HUES48 (cell line): ENCODE data around the gene SARNP.

Experiments
- H3K27ac ChIP-seq: one replicate; pipeline ENCODE4 v1.7.0; 2013; ENCODE audit warnings: low read depth, low read length, inconsistent platforms
- H3K27me3 ChIP-seq: 2 replicates; pipeline ENCODE4 v1.6.1; 2013; ENCODE audit warnings: mild to moderate bottlenecking, low read length; ENCODE audit not compliant: control insufficient read depth, insufficient read depth
- H3K36me3 ChIP-seq: 2 replicates; pipeline ENCODE4 v1.6.1; 2013; ENCODE audit warnings: low read length; ENCODE audit not compliant: control insufficient read depth, insufficient read depth
- H3K4me1 ChIP-seq: 2 replicates; pipeline ENCODE4 v1.6.1; 2013; ENCODE audit warnings: mild to moderate bottlenecking, low read length; ENCODE audit not compliant: control insufficient read depth, insufficient read depth
- H3K4me3 ChIP-seq: 2 replicates; pipeline ENCODE4 v1.5.1; 2013; ENCODE audit warnings: mild to moderate bottlenecking, low read depth, low read length
- H3K9ac ChIP-seq: 2 replicates; pipeline ENCODE4 v1.6.1; 2013; ENCODE audit warnings: mild to moderate bottlenecking, low read depth, low read length, moderate library complexity
- H3K9me3 ChIP-seq: 2 replicates; pipeline ENCODE4 v1.6.1; 2013; ENCODE audit warnings: low read length; ENCODE audit not compliant: control insufficient read depth, insufficient read depth

Gene SARNP

DNA sequence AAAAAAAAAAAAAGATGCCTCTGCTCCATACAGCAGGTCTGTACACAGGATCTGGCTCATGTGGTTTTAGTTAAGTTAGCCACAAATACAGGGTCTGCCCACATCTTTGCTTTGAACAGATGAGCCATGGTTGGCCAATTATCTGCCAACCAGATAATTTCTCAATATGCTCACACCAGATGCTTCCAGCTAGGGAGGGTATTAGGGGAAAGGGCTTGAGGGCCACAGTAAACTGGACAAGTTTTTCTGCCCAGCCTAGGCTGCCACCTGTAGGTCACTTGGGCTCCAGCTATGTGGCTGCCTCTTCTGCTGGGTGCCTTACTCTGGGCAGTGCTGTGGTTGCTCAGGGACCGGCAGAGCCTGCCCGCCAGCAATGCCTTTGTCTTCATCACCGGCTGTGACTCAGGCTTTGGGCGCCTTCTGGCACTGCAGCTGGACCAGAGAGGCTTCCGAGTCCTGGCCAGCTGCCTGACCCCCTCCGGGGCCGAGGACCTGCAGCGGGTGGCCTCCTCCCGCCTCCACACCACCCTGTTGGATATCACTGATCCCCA, 96.6 kb downstream of the SARNP start:
- peaks cover 21% of the 10 kb centered on the region for H3K4me1 ChIP-seq
- H3K9ac ChIP-seq, result no peak overlapping the region
- H3K4me3 ChIP-seq, result no peak overlapping the region
- H3K36me3 ChIP-seq, result peaks cover 30% of the 10 kb centered on the region
- H3K27me3 ChIP-seq, result no peaks in the 10 kb centered on the region
- no peaks in the 10 kb centered on the region for H3K9me3 ChIP-seq
- H3K27ac ChIP-seq, result peak overlapping the region; percentile 58

DNA sequence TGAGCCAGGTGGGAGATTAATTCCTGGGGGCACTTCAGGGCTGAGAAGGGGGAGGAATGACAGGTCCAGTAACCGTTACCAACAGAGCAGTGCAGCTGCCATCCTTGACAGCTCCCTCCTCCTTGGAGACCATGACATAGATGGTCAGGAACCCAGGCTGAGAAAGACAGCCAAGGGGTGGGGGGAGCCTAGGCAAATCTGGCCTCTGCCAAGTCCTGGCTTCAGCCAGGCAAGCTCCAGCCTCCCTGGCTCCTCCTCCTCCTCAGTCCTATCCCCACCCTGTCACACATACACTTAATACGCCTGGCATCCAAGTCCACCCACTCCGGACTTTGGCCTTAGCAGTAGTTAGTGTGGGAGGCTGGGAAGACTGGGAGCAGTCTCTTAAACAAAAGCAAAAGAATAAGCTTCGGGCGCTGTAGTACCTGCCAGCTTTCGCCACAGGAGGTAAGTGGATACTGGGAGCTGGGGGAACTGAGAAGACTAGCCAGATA, 97.4 kb downstream of the SARNP start, which contains the start of gene RDH5:
TSS of gene RDH5 (plus strand) at position 323 of the 494 bp plus-strand sequence. CDS start 792 bp downstream, outside the sequence.
- Histone ChIP-seq H3K27me3 (no peaks in the 10 kb centered on the region), H3K27ac (peak within 1 kb of the TSS; percentile 58), H3K36me3 (peaks cover 21% of the 10 kb centered on the region), H3K9ac (no peak within 1 kb of the TSS), H3K9me3 (no peaks in the 10 kb centered on the region), H3K4me1 (peaks cover 21% of the 10 kb centered on the region), H3K4me3 (no peak within 1 kb of the TSS)

DNA sequence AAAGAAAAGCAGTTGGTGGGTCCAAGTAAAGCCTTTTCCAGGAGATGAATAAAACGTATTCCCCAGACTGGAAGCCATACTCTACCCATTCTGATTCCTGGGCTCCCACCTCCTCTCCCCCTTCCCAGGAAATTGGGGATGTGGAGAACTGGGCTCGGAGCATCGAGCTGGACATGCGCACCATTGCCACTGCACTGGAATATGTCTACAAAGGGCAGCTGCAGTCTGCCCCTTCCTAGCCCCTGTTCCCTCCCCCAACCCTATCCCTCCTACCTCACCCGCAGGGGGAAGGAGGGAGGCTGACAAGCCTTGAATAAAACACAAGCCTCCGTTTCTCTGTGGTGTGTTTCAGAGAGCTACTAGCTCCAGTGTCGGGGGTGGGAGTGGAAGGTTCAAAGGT, 98.2 kb downstream of the SARNP start:
- Histone ChIP-seq H3K9me3 (no peaks in the 10 kb centered on the region), H3K27me3 (no peaks in the 10 kb centered on the region), H3K27ac (no peak overlapping the region), H3K9ac (no peak overlapping the region), H3K4me1 (peaks cover 21% of the 10 kb centered on the region), H3K4me3 (no peak overlapping the region), H3K36me3 (peaks cover 15% of the 10 kb centered on the region)

DNA sequence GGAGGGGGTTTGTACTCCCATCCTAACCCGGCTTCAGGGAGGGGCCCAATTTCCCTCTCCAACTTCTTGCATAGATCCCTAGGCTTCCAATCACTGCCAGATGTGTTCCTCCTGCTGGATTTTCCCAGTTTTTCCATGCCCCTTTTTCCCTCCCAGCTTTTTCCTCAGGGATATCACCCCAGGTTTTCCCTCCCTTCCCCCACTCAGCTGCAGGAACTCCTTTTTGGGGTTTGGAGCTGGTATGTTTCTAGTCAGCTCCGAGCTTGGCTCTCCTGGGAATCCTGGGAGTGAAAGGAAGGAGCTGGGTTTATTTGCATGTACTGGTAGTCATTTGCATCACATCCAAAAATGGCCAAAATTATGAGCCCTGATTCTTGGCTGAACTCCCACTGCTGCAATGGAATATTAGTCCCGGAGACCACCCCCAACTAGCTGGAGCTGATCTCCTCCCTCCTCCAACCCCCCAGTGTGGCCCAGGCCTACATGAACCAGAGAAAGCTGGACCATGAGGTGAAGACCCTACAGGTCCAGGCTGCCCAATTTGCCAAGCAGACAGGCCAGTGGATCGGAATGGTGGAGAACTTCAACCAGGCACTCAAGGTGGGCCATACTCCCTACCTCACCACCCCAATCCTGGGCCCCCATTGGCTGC, 98.8 kb downstream of the SARNP start:
- no peaks in the 10 kb centered on the region for H3K9me3 ChIP-seq
- peaks cover 9% of the 10 kb centered on the region for H3K36me3 ChIP-seq
- no peaks in the 10 kb centered on the region for H3K27me3 ChIP-seq
- H3K9ac ChIP-seq, result no peak overlapping the region; the same call in 1 of the 2 replicates
- H3K4me3 ChIP-seq, result peak overlapping the region; percentile 41; the same call in 1 of the 2 replicates
- H3K27ac ChIP-seq, result peak overlapping the region; percentile 99
- peaks cover 21% of the 10 kb centered on the region for H3K4me1 ChIP-seq

DNA sequence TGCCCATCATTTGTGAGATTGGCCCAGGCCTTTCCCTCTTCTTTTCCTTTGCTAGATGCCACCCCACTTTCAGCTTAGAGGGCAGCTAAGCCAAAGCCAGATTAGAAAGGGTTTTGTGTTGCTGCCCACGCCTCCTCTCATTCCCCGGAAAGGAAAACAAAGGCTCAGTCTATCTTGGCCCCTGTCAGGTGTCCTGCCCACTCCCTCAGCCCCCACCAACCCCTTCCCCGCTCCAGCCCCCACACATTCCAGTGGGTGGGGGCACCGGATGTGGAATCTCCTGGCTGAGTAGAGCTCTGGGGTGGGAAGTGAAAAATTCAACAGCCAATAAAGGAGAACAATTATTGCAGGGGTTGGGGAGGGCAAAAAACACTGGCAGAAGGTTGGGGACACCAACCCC, 99.5 kb downstream of the SARNP start:
- no peaks in the 10 kb centered on the region for H3K27me3 ChIP-seq
- H3K9ac ChIP-seq, result no peak overlapping the region; the same call in 1 of the 2 replicates
- no peaks in the 10 kb centered on the region for H3K9me3 ChIP-seq
- H3K36me3 ChIP-seq, result peaks cover 3% of the 10 kb centered on the region; the same call in 1 of the 2 replicates
- peaks cover 21% of the 10 kb centered on the region for H3K4me1 ChIP-seq
- peak overlapping the region; percentile 94 for H3K4me3 ChIP-seq
- peak overlapping the region; percentile 99 for H3K27ac ChIP-seq

DNA sequence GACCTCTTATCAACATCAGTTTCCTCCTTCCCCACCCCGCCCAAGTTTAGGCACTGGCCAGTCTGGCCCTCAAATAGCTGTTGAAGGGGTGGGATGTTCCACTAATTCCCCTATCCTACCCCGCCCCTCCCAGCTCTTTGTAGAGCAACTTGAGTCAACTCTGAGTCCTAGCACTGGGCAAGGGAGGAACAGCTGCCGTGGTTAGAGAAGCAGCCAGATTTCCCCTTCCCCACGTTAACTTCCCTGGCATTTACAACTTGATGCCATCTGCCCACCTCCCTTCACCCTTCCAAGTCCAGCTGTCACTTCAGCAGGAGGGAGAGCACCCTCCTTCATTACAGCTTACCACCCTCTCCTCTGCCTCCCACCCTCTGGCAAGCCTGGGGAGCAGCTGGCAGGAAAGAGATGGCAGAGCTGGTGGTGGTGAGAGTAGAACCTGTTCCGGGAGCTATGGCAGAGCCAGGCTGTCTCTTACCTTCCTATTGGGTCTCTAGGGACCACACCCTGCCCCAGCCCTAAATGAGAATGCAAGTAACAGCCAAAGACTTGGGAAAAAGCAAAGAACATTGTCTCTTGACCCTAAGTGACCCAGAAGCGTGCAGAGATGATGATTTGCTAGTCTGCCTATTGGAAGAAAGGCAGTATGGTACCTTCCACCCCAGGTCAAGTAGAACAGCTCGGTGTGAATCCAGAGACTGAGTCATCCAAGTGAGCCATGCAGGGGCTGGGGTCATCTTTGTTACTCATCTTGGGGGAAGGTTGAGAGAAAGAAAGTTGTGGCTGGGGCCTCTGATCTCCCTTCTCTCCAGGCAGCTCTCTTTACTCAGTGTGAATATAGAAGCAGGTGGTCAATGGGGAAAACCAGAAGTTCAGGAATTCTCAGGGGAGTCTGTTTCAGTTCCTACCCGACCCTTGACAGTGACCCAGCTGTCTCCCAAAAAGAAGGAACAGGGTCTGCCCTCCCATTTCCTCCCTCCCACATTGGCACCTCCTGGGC, 100.2 kb downstream of the SARNP start:
- H3K27ac ChIP-seq, result peak overlapping the region; percentile 99
- H3K4me1 ChIP-seq, result peaks cover 21% of the 10 kb centered on the region
- H3K9me3 ChIP-seq, result no peaks in the 10 kb centered on the region
- H3K27me3 ChIP-seq, result peaks cover 4% of the 10 kb centered on the region; the same call in 1 of the 2 replicates
- H3K9ac ChIP-seq, result no peak overlapping the region
- peak overlapping the region; percentile 94 for H3K4me3 ChIP-seq
- H3K36me3 ChIP-seq, result no peaks in the 10 kb centered on the region

DNA sequence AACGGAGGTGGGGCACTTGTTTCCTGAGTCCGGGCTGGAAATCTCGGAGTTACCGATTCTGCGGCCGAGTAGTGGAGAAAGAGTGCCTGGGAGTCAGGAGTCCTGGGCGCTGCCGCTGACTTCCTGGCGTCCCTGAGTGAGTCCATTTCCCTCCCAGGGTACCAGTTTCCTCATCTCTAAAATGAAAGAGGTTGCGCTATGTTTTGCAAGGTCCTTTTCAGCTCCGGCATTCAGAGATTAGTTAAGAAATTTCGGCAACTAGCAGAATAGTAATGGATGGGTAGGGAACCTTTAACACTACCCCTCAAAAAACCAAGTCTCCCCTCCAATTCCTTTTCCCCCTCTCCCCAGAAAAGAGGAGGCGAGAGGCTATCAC, 101.0 kb downstream of the SARNP start:
- peak overlapping the region; percentile 94 for H3K4me3 ChIP-seq
- H3K9me3 ChIP-seq, result no peaks in the 10 kb centered on the region
- H3K4me1 ChIP-seq, result peaks cover 21% of the 10 kb centered on the region
- no peaks in the 10 kb centered on the region for H3K36me3 ChIP-seq
- no peak overlapping the region; the same call in 1 of the 2 replicates for H3K9ac ChIP-seq
- peaks cover 10% of the 10 kb centered on the region for H3K27me3 ChIP-seq
- H3K27ac ChIP-seq, result peak overlapping the region; percentile 99

DNA sequence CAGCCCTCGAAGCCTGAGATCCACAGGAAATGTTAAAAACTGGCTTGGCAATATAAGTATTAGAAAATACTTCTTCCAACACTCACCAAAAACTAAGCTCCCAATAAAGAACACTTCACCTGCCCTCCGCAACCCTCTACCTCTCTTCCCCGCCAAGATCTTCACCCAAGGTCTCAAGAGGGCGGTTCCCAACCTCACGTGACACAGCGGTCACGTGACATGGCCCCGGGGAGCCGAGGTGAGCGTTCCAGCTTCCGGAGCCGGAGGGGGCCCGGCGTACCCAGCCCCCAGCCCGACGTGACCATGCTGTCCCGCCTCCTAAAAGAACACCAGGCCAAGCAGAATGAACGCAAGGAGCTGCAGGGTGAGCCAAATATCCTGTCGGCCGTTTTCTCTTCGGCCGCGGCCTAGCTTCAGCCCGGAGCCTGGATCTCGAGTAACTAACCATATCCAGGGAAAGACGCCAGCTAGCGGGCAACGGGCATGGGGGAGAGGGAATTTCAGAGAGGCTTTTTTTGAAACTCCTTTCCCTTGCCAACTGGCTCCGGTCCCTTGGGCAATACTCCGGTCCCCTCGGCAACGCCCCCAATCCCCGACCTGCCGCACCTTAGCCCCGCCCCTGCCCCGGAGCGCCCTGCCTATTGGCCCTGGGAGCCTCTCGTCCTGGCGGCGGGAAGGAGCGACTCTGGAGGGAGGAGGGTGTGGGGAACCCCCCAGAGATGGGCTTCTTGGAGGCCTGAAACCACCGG, 101.5 kb downstream of the SARNP start, which contains the start of gene BLOC1S1:
TSS of gene BLOC1S1 (plus strand) at position 214 of the 749 bp plus-strand sequence. CDS start at position 220, 6 bp downstream.
- Histone ChIP-seq H3K27me3 (peaks cover 10% of the 10 kb centered on the region), H3K4me1 (peaks cover 21% of the 10 kb centered on the region), H3K4me3 (peak within 1 kb of the TSS; percentile 94), H3K27ac (peak within 1 kb of the TSS; percentile 99), H3K9me3 (no peaks in the 10 kb centered on the region), H3K9ac (peak within 1 kb of the TSS; percentile 88), H3K36me3 (no peaks in the 10 kb centered on the region)

DNA sequence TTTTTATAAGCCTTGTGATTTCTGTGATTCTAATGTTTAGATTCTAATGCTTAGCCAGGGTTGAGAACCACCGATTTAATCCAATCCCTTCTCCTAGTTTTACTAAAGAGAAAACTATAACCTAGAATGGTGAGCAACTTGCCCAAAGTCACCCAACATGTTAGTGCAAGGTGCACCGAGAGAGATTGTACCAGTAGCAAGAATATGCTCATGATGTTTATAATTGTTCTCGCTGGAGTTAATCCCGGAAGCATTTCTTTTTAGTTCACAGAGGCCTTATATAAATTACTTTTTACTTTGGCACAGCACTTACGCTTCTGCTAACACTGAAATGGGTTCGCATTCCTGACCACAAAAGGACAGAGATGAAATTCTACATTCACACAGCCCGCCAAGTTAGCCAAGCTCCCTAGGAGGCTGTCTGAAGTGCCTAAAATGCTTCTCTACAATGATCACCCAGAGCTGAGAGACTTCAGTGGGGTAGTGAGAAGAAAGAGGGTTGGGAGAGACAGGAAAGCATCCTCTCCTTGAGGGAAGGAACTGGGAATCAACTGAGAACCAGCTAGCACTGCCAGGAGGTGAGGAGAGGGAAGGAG, 102.3 kb downstream of the SARNP start:
- H3K9ac ChIP-seq, result 0 out of 2 replicates have a peak overlapping the region, but pooled peaks have one; percentile 24
- no peaks in the 10 kb centered on the region for H3K36me3 ChIP-seq
- peaks cover 10% of the 10 kb centered on the region for H3K27me3 ChIP-seq
- peak overlapping the region; percentile 94 for H3K4me3 ChIP-seq
- peaks cover 21% of the 10 kb centered on the region for H3K4me1 ChIP-seq
- peak overlapping the region; percentile 99 for H3K27ac ChIP-seq
- H3K9me3 ChIP-seq, result no peaks in the 10 kb centered on the region

DNA sequence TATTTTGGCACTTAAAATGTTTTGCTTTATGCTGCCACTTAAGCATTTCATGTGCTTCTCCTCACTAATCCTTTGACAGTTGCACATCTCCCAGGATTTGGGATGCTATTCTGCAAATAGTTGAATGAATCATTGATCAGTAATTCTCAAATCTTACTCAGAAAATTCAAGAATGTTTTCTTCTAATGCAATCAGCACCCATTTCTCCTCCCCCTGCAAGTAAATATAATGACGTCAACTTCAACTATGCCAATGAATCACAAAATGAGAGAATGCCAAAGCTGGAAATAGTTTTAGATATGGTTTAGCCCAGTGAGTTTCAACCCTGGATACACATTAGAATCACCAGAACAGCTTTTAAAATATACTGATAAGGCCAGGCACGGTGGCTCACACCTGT, 103.8 kb downstream of the SARNP start:
- no peaks in the 10 kb centered on the region for H3K9me3 ChIP-seq
- H3K27ac ChIP-seq, result no peak overlapping the region
- peaks cover 24% of the 10 kb centered on the region for H3K4me1 ChIP-seq
- peaks cover 14% of the 10 kb centered on the region for H3K27me3 ChIP-seq
- no peaks in the 10 kb centered on the region for H3K36me3 ChIP-seq
- no peak overlapping the region for H3K9ac ChIP-seq
- H3K4me3 ChIP-seq, result no peak overlapping the region
